H1 (cell line): ENCODE measurements around the gene CROCC. TPM values are rescaled to one million over a fixed set of nuclear protein-coding genes. Genes with fewer than 3 reads are reported as not detected.

Source experiments
- CTCF ChIA-PET: fragments of 300-600 bp; sonication (Branson Sonifier 250); formaldehyde crosslinking; loops from one replicate; lab custom pipeline; 2021; ENCODE audit not compliant: partially characterized antibody; lab: Charles Lee
- POLR2A ChIA-PET: fragments of 300-600 bp; sonication (Branson Sonifier 250); formaldehyde crosslinking; loops from one replicate; lab custom pipeline; 2021; ENCODE audit warnings: inconsistent platforms; ENCODE audit not compliant: partially characterized antibody; lab: Charles Lee
- DNase-seq, 2 experiments: peaks; one replicate each; pipeline versions ENCODE4 v3.0.0 to v3.0.0-alpha.2; 2010 to 2022; ENCODE audit warnings: low spot score in 2 of 2, low read depth in 1 of 2, mixed read lengths in 1 of 2
- FAIRE-seq: peaks from 2 replicates; lab custom pipeline; 2011; peaks lifted over from hg19 to GRCh38; lab: Jason Lieb, UNC
- H2AFZ ChIP-seq: 2 replicates; pipeline ENCODE4 v1.8.1; 2012; ENCODE audit warnings: low read length, inconsistent platforms
- H2AK5ac ChIP-seq: 2 replicates; pipeline ENCODE4 v1.6.1; 2013; ENCODE audit warnings: low read depth, low read length
- H2BK120ac ChIP-seq: replicated peaks from 2 replicates; pipeline ENCODE3; 2013; ENCODE audit warnings: low read depth, low read length, inconsistent platforms
- H2BK12ac ChIP-seq: 2 replicates; pipeline ENCODE4 v1.6.1; 2013; ENCODE audit warnings: low read depth, low read length
- H2BK15ac ChIP-seq: 2 replicates; pipeline ENCODE4 v1.6.1; 2013; ENCODE audit warnings: low read length
- H2BK20ac ChIP-seq: 2 replicates; pipeline ENCODE4 v1.6.1; 2013; ENCODE audit warnings: low read length
- H2BK5ac ChIP-seq: 2 replicates; pipeline ENCODE4 v1.6.1; 2013; ENCODE audit warnings: low read depth, low read length
- H3K14ac ChIP-seq: 2 replicates; pipeline ENCODE4 v1.6.1; 2013; ENCODE audit warnings: inconsistent platforms; ENCODE audit not compliant: insufficient read length
- H3K18ac ChIP-seq: 2 replicates; pipeline ENCODE4 v1.6.1; 2013; ENCODE audit warnings: low read length; ENCODE audit errors: extremely low read depth
- H3K23ac ChIP-seq: 2 replicates; pipeline ENCODE4 v1.6.1; 2013; ENCODE audit warnings: inconsistent platforms; ENCODE audit not compliant: insufficient read length
- H3K23me2 ChIP-seq: 2 replicates; pipeline ENCODE4 v1.6.1; 2013; ENCODE audit warnings: low read depth, low read length
- H3K27ac ChIP-seq: 2 replicates; pipeline ENCODE4 v1.6.1; 2011; ENCODE audit warnings: low read depth, low read length, inconsistent platforms
- H3K27me3 ChIP-seq, 4 experiments: replicated peaks in 1 of 4; 1 replicate in 1 of 4; 2 replicates in 3 of 4; pipeline versions ENCODE4 v1.6.1 to v1.8.1; 2011 to 2013; ENCODE audit warnings: low read length in 3 of 4, mild to moderate bottlenecking in 3 of 4, inconsistent platforms in 2 of 4, mixed read lengths in 2 of 4, moderate library complexity in 1 of 4; ENCODE audit not compliant: control insufficient read depth in 3 of 4, insufficient read depth in 3 of 4; ENCODE audit errors: extremely low read depth in 1 of 4
- H3K36me3 ChIP-seq, 4 experiments: 2 replicates each; pipeline versions ENCODE4 v1.6.1 to v1.8.1; 2011 to 2013; ENCODE audit warnings: mild to moderate bottlenecking in 4 of 4, low read length in 3 of 4, moderate library complexity in 2 of 4, control low read depth in 1 of 4, inconsistent platforms in 1 of 4; ENCODE audit not compliant: insufficient read depth in 4 of 4, control insufficient read depth in 2 of 4
- H3K4ac ChIP-seq: replicated peaks from 2 replicates; pipeline ENCODE3; 2013; ENCODE audit warnings: low read length, low read depth, mixed read lengths, inconsistent platforms; ENCODE audit not compliant: insufficient read length
- H3K4me1 ChIP-seq, 4 experiments: replicated peaks in 1 of 4; 1 replicate in 1 of 4; 2 replicates in 3 of 4; pipeline versions ENCODE4 v1.6.1 to v1.8.1; 2011 to 2013; ENCODE audit warnings: low read length in 3 of 4, inconsistent platforms in 2 of 4, mixed read lengths in 1 of 4; ENCODE audit not compliant: insufficient read depth in 4 of 4, control insufficient read depth in 3 of 4
- H3K4me2 ChIP-seq, 2 experiments: 2 replicates each; pipeline versions ENCODE4 v1.6.1 to v1.8.1; 2011 to 2013; ENCODE audit warnings: low read depth in 2 of 2, low read length in 2 of 2, control low read depth in 1 of 2, inconsistent platforms in 1 of 2, mild to moderate bottlenecking in 1 of 2; ENCODE audit not compliant: insufficient read depth in 1 of 2
- H3K4me3 ChIP-seq, 4 experiments: fragments of 200-600, 300-600 bp in 1 of 4; sonication (generic), shearing (Covaris generic), sonication (Bioruptor Twin) in 1 of 4; 2 replicates each; pipeline versions ENCODE4 v1.5.1 to v1.8.1; 2011 to 2016; ENCODE audit warnings: low read length in 4 of 4, low read depth in 3 of 4, control low read depth in 2 of 4, inconsistent platforms in 2 of 4, mild to moderate bottlenecking in 2 of 4, mixed read lengths in 1 of 4, moderate library complexity in 1 of 4; ENCODE audit not compliant: insufficient read depth in 2 of 4; ENCODE audit errors: extremely low read depth in 1 of 4
- H3K56ac ChIP-seq: replicated peaks from 2 replicates; pipeline ENCODE3; 2013; ENCODE audit warnings: low read depth, mild to moderate bottlenecking, mixed read lengths, low read length, inconsistent platforms; ENCODE audit not compliant: insufficient read length
- H3K79me1 ChIP-seq: 2 replicates; pipeline ENCODE4 v1.6.1; 2013; ENCODE audit warnings: low read depth, low read length, control low read depth
- H3K79me2 ChIP-seq, 2 experiments: 2 replicates each; pipeline versions ENCODE4 v1.6.1 to v1.8.1; 2012 to 2013; ENCODE audit warnings: low read length in 2 of 2, mild to moderate bottlenecking in 2 of 2, inconsistent platforms in 1 of 2; ENCODE audit not compliant: insufficient read depth in 2 of 2, control insufficient read depth in 1 of 2
- H3K9ac ChIP-seq, 4 experiments: replicated peaks in 1 of 4; 1 replicate in 1 of 4; 2 replicates in 3 of 4; pipeline versions ENCODE4 v1.6.1 to v1.8.1; 2011 to 2013; ENCODE audit warnings: low read depth in 3 of 4, low read length in 3 of 4, control low read depth in 2 of 4, mild to moderate bottlenecking in 2 of 4, moderate library complexity in 2 of 4, inconsistent platforms in 1 of 4; ENCODE audit errors: extremely low read depth in 1 of 4
- H3K9me3 ChIP-seq, 2 experiments: 2 replicates each; pipeline versions ENCODE4 v1.6.1 to v1.8.1; 2012 to 2013; ENCODE audit warnings: mild to moderate bottlenecking in 2 of 2, moderate library complexity in 2 of 2, control low read depth in 1 of 2, inconsistent platforms in 1 of 2, low read depth in 1 of 2, low read length in 1 of 2, mixed read lengths in 1 of 2; ENCODE audit not compliant: insufficient read depth in 2 of 2
- H4K20me1 ChIP-seq, 2 experiments: replicated peaks in 1 of 2; 2 replicates each; pipeline versions ENCODE3 to v1.8.1; 2011 to 2013; ENCODE audit warnings: inconsistent platforms in 2 of 2, low read length in 2 of 2, mild to moderate bottlenecking in 1 of 2; ENCODE audit not compliant: insufficient read depth in 2 of 2, control insufficient read depth in 1 of 2
- H4K5ac ChIP-seq: 2 replicates; pipeline ENCODE4 v1.6.1; 2013; ENCODE audit warnings: low read length, low read depth, mixed read lengths, inconsistent platforms; ENCODE audit not compliant: insufficient read length
- H4K8ac ChIP-seq: 2 replicates; pipeline ENCODE4 v1.8.0; 2013; ENCODE audit warnings: mild to moderate bottlenecking, moderate library complexity, low read length, inconsistent platforms; ENCODE audit not compliant: insufficient read depth; ENCODE audit errors: extremely low read depth
- H4K91ac ChIP-seq: replicated peaks from 2 replicates; pipeline ENCODE3; 2013; ENCODE audit warnings: low read length, mixed read lengths, inconsistent platforms; ENCODE audit not compliant: insufficient read length
- CEBPB ChIP-seq: IDR thresholded peaks from 2 replicates; pipeline ENCODE4 v1.6.1; 2012; ENCODE audit warnings: low read depth, low read length
- CTCF ChIP-seq, 3 experiments: IDR thresholded peaks; 1 replicate in 2 of 3; 2 replicates in 1 of 3; pipeline versions ENCODE4 v1.5.1 to v1.6.1; 2011; ENCODE audit warnings: low read length in 3 of 3, mild to moderate bottlenecking in 3 of 3, inconsistent platforms in 2 of 3, low read depth in 1 of 3, moderate library complexity in 1 of 3; ENCODE audit not compliant: insufficient read depth in 1 of 3; ENCODE audit errors: control extremely low read depth in 1 of 3
- EP300 ChIP-seq, 2 experiments: IDR thresholded peaks; 1 replicate in 1 of 2; 2 replicates in 1 of 2; pipeline ENCODE4 v1.6.1; 2011 to 2012; ENCODE audit warnings: low read depth in 2 of 2, low read length in 2 of 2, mild to moderate bottlenecking in 2 of 2, borderline replicate concordance in 1 of 2, inconsistent platforms in 1 of 2, moderate library complexity in 1 of 2
- KDM5A ChIP-seq: fragments of 200-600 bp; IDR thresholded peaks from 2 replicates; pipeline ENCODE4 v1.7.1; 2012; ENCODE audit warnings: mild to moderate bottlenecking, low read length, inconsistent platforms, mixed read lengths
- NANOG ChIP-seq: IDR thresholded peaks from 2 replicates; pipeline ENCODE4 v1.6.1; 2011; ENCODE audit warnings: low read length, low read depth, mild to moderate bottlenecking, inconsistent platforms; ENCODE audit not compliant: insufficient read depth, poor library complexity, severe bottlenecking
- SAP30 ChIP-seq: fragments of 300-600 bp; sonication (generic); IDR thresholded peaks from 2 replicates; pipeline ENCODE4 v1.7.1; 2012; ENCODE audit warnings: low read length, moderate library complexity, mild to moderate bottlenecking, inconsistent platforms; ENCODE audit not compliant: insufficient read depth, insufficient replicate concordance
- TCF12 ChIP-seq: IDR thresholded peaks from 2 replicates; pipeline ENCODE4 v1.6.1; 2011; ENCODE audit warnings: low read depth, mild to moderate bottlenecking, low read length
- WGBS, 2 experiments: shearing (Covaris generic) in 1 of 2; methylation state at CpG; one replicate each; pipeline versions ENCODE4 v1.1.6 to v1.1.7; 2013 to 2015; ENCODE audit warnings: low lambda C conversion rate in 2 of 2, mixed read lengths in 2 of 2, inconsistent platforms in 1 of 2, low coverage in 1 of 2, missing lambda C conversion rate in 1 of 2; ENCODE audit not compliant: insufficient replicate concordance in 2 of 2, insufficient coverage in 1 of 2, insufficient read length in 1 of 2; ENCODE audit errors: extremely low coverage in 1 of 2, missing lambda C conversion rate in 1 of 2; 5-methylcytosine and 5-hydroxymethylcytosine counted together
- polyA plus RNA-seq, 7 experiments: library from polyadenylated mRNA; depleted of rRNA in 3 of 7; stranded (reverse) in 5 of 7; unstranded in 2 of 7; fragments of >200 nt in 5 of 7; fragments of 200-250 nt in 2 of 7; gene quantifications; 1 replicate in 5 of 7; 2 replicates in 1 of 7; 4 replicates in 1 of 7; pipeline versions ENCODE4 v1.2.1 to v1.2.3, GENCODE V29; 2011 to 2013; ENCODE audit warnings: missing spikeins in 2 of 7, mixed read lengths in 2 of 7
- total RNA-seq: library from RNA; stranded (reverse); fragmentation: NEBNext Ultra II Directional; extraction: Animal tissue kit (Norgen Biotek cat#: 25700); gene quantifications from 2 replicates; pipeline ENCODE4 v1.2.1, GENCODE V29; 2021

The CROCC gene
- total and polyA plus RNA-seq, 2 of the 8 experiments (the other 6 are each of a cell fraction or from before 2014, with no cell fraction given), result 12.1 to 39.5 TPM

DNA sequence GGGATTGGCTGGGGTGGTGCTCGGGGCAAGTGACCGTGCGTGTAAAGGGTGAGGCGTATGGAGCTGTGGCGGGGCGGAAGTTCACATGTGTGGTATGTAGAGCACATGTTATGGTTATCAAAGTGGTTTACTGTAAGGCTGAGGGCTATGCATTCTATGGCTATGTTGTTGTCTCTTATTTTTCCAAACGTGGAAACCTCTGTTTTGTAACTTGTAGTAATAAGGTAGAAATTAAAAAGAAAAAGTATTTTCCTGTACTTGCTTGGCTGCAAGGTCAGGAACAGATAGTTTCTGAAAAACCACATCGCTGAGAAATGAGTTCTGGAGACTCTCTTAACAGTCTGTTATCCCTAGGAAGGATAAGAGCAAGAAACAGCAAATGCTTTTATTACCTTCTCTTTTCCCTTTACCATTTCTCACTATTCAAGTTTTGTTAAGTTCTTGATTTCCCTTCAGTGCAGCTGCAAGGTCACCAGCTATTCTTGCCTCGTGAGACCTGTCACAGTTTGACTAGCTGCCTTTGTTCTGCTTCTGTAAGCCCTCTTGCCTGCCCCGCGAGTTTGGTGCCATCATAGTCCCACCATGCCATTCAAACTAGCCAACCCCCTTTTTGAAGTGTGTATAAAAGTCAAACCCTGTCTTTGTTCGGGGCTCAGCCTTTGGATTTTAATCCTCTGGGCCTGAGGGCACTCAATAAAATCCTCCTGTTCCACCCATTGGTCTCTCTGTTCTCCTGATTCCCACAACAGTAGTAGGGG, 16.4 kb upstream of the CROCC start:
- Histone ChIP-seq H3K4me2 (peak overlapping the region; percentile 81 to 87), H2BK12ac (peak overlapping the region; percentile 93), H3K56ac (peak overlapping the region; percentile 99), H3K79me2 (no peaks in the 10 kb centered on the region), H3K9ac (peak overlapping the region; percentile 84 to 100 (median 99)), H3K9me3 (peaks cover 0 to 3% of the 10 kb centered on the region in 2 experiments; a peak in 1 of 4 replicates), H4K20me1 (no peaks in the 10 kb centered on the region), H3K23me2 (peaks cover 4% of the 10 kb centered on the region; the same call in 1 of the 2 replicates), H3K79me1 (no peaks in the 10 kb centered on the region), H3K4me3 (peak overlapping the region; percentile 43 to 65 (median 48); a peak in 6 of 8 replicates), H3K36me3 (no peaks in the 10 kb centered on the region), H3K14ac (peak overlapping the region; percentile 99), H4K5ac (peak overlapping the region; percentile 100), H3K4me1 (peaks cover 0 to 3% (median 0%) of the 10 kb centered on the region in 4 experiments; a peak in 3 of 7 replicates), H4K91ac (peak overlapping the region; percentile 100), H3K27ac (peak overlapping the region; percentile 100), H2BK120ac (peak overlapping the region; percentile 99), H2BK15ac (no peak overlapping the region), H4K8ac (peak overlapping the region; percentile 100; the same call in 1 of the 2 replicates), H2BK20ac (peak overlapping the region; percentile 100), H2AFZ (peak overlapping the region; percentile 93; the same call in 1 of the 2 replicates), H3K27me3 (no peaks in the 10 kb centered on the region), H2BK5ac (peak overlapping the region; percentile 100), H3K23ac (no peak overlapping the region), H2AK5ac (peak overlapping the region; percentile 99; the same call in 1 of the 2 replicates), H3K4ac (peak overlapping the region; percentile 100), H3K18ac (peak overlapping the region; percentile 100)
- 11% methylated on average over 12 of the region's 12 CpGs; no CpG with 5 or more reads in 1 of the 2 experiments for WGBS, 2 experiments
- DNase-seq (peak in 1 of 2 experiments; percentile 67), FAIRE-seq (no peak)
- POLR2A ChIA-PET, result interaction anchor here (0.5 to 3.2 kb wide), 25 partner anchors 9 to 531 kb away, joined by 3 to 28 read pairs (median 4); partner anchors contain the start of genes CROCC, MFAP2, NBPF1 and RNU1-2
- CTCF ChIA-PET, result interaction anchor here (0.8 to 1.1 kb wide), 2 partner anchors 10 to 20 kb away, joined by 3 read pairs; no protein-coding TSS in a partner anchor
- TF ChIP-seq CEBPB, result no peak
- peak; percentile 57; the same call in 1 of the 2 replicates for TF ChIP-seq TCF12
- TF ChIP-seq SAP30, result no peak
- peak; percentile 13 to 44; a peak in 2 of 3 replicates for TF ChIP-seq EP300 (IDR thresholded peaks at IDR 0.05; ENCODE audit: borderline replicate concordance in 1 of 2, low read depth in 2 of 2, low read length in 2 of 2)
- TF ChIP-seq NANOG, result no peak
- TF ChIP-seq KDM5A, result no peak
- TF ChIP-seq CTCF (IDR thresholded peaks at IDR 0.05; ENCODE audit: control extremely low read depth in 1 of 3, insufficient read depth in 1 of 3, low read depth in 1 of 3, low read length in 3 of 3), result no peak
